SU-DHL-6 (cell line): ENCODE measurements around the gene PLEKHA8.
A peak's percentile ranks its signal among the peaks of the same experiment; 100 is the strongest.

ENCODE experiments used
- H2AFZ ChIP-seq: fragments of 200-600 bp; sonication (generic); 2 replicates; pipeline ENCODE4 v1.6.1; 2014; ENCODE audit warnings: low read depth, mild to moderate bottlenecking, moderate library complexity, mixed read lengths, antibody characterized with exemption, low read length; ENCODE audit not compliant: severe bottlenecking
- H3F3A ChIP-seq: fragments of 200-600 bp; shearing (Covaris generic); 2 replicates; pipeline ENCODE4 v1.6.0; 2016; ENCODE audit warnings: antibody characterized with exemption, mild to moderate bottlenecking; ENCODE audit not compliant: insufficient read depth
- H3K27ac ChIP-seq: fragments of 200-600 bp; sonication (generic); 2 replicates; pipeline ENCODE4 v1.5.1; 2016; ENCODE audit warnings: low read depth, mild to moderate bottlenecking, low read length, moderate library complexity, mixed read lengths
- H3K27me3 ChIP-seq: fragments of 200-600 bp; sonication (generic), shearing (Covaris generic); 2 replicates; pipeline ENCODE4 v1.6.0; 2014; ENCODE audit warnings: mild to moderate bottlenecking, low read length
- H3K36me3 ChIP-seq: fragments of 200-600 bp; sonication (generic); 2 replicates; pipeline ENCODE4 v1.6.1; 2014; ENCODE audit warnings: mild to moderate bottlenecking, low read length, mixed read lengths
- H3K4me2 ChIP-seq: fragments of 300-600, 200-600 bp; shearing (Covaris generic), sonication (generic); 2 replicates; pipeline ENCODE4 v1.6.0; 2014; ENCODE audit warnings: low read length, low read depth, mild to moderate bottlenecking; ENCODE audit not compliant: poor library complexity, severe bottlenecking
- H3K4me3 ChIP-seq: fragments of 200-600 bp; sonication (generic); 2 replicates; pipeline ENCODE4 v1.5.1; 2014; ENCODE audit warnings: antibody characterized with exemption, low read length, mild to moderate bottlenecking, mixed read lengths; ENCODE audit not compliant: insufficient read depth, poor library complexity, severe bottlenecking
- H3K79me2 ChIP-seq: fragments of 200-600 bp; sonication (generic); 2 replicates; pipeline ENCODE4 v1.6.1; 2014; ENCODE audit warnings: mild to moderate bottlenecking, low read length, moderate library complexity; ENCODE audit not compliant: insufficient read depth
- H3K9ac ChIP-seq: fragments of 200-600 bp; sonication (generic); 2 replicates; pipeline ENCODE4 v1.7.0; 2014; ENCODE audit warnings: mild to moderate bottlenecking, low read length
- H3K9me2 ChIP-seq: fragments of 200-600 bp; sonication (generic); replicated peaks from 2 replicates; pipeline ENCODE4 v1.6.1; 2014; ENCODE audit warnings: low read length; ENCODE audit not compliant: insufficient read depth
- H3K9me3 ChIP-seq: fragments of 200-600 bp; sonication (generic); 2 replicates; pipeline ENCODE4 v1.6.1; 2014; ENCODE audit warnings: low read length, mixed read lengths; ENCODE audit not compliant: insufficient read depth
- H4K20me1 ChIP-seq: fragments of 200-600 bp; sonication (generic); 2 replicates; pipeline ENCODE4 v1.6.1; 2014; ENCODE audit warnings: low read depth, mild to moderate bottlenecking, antibody characterized with exemption, low read length, moderate library complexity, mixed read lengths
- CTCF ChIP-seq: fragments of 200-600 bp; sonication (generic); IDR thresholded peaks from one replicate; pipeline ENCODE4 v1.5.1; 2017; ENCODE audit warnings: antibody characterized with exemption, mild to moderate bottlenecking, low read length, moderate library complexity; ENCODE audit not compliant: insufficient read depth, poor library complexity, severe bottlenecking
- EZH2phosphoT487 ChIP-seq: fragments of 200-600 bp; sonication (generic), shearing (Covaris generic); conservative IDR thresholded peaks from 2 replicates; pipeline ENCODE4 v1.6.1; 2018; ENCODE audit warnings: mild to moderate bottlenecking, antibody characterized with exemption, low read length, moderate library complexity, mixed read lengths

The PLEKHA8 gene

GRCh38 chr7:30117896-30118295 is 89.7 kb downstream of the PLEKHA8 start:
- H3K9me3 ChIP-seq = peaks cover 14% of the 10 kb centered on the region; the same call in 1 of the 2 replicates
- H3F3A ChIP-seq = peaks cover 19% of the 10 kb centered on the region
- H3K9me2 ChIP-seq = no peaks in the 10 kb centered on the region
- no peak overlapping the region for H3K4me3 ChIP-seq
- H3K36me3 ChIP-seq = 0 out of 2 replicates have a peak, but pooled peaks cover 6% of the 10 kb centered on the region
- H3K4me2 ChIP-seq = no peak overlapping the region
- H3K27me3 ChIP-seq = no peaks in the 10 kb centered on the region
- H3K27ac ChIP-seq = no peak overlapping the region
- no peak for TF ChIP-seq EZH2phosphoT487
- H2AFZ ChIP-seq = no peak overlapping the region
- H3K79me2 ChIP-seq = no peaks in the 10 kb centered on the region
- no peak overlapping the region for H3K9ac ChIP-seq
- no peaks in the 10 kb centered on the region for H4K20me1 ChIP-seq

DNA sequence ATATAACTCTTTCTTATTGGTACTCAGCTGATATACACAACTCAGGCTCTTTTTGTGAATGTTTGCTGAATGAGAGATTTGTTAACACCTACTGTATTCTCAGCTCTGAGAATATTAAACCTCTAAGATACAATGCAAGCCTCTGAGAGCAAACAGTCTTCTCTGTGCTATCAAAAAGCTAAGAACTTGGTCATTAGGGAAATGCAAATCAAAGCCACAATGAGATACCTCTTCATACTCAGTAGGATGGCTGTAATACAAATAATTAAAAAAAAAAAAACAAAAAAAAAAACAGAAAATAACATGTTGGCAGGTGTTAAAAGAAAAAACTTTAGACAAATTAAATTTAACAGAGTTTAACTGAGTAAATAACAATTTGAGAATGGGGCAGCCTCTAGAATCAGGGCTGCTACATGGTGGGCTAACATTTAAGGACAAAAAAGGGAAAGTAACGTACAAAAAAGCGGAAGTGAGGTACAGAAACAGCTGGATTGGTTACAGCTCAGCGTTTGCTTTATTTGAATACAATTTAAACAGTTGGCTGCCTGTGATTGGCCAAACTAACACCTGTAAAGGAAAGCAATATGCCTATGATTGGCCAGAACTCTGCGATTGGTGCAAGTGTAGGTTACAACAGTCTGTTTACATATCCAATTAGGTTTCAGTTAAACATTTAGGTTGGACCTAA is 91.8 kb downstream of the PLEKHA8 start:
- Histone ChIP-seq H3K27me3 (no peaks in the 10 kb centered on the region), H3K79me2 (no peaks in the 10 kb centered on the region), H3K4me2 (no peak overlapping the region), H3K9me2 (no peaks in the 10 kb centered on the region), H3K9ac (no peak overlapping the region), H3K27ac (no peak overlapping the region), H3F3A (peaks cover 13% of the 10 kb centered on the region), H4K20me1 (no peaks in the 10 kb centered on the region), H2AFZ (no peak overlapping the region), H3K36me3 (no peaks in the 10 kb centered on the region), H3K4me3 (no peak overlapping the region), H3K9me3 (peaks cover 6% of the 10 kb centered on the region; the same call in 1 of the 2 replicates)
- no peak for TF ChIP-seq EZH2phosphoT487
- TF ChIP-seq CTCF = no peak

GRCh38 chr7:30133736-30134610 is 105.8 kb downstream of the PLEKHA8 start:
- Histone ChIP-seq H3K9me3 (no peaks in the 10 kb centered on the region), H3K9me2 (no peaks in the 10 kb centered on the region), H4K20me1 (no peaks in the 10 kb centered on the region), H2AFZ (peak overlapping the region; percentile 87), H3K27me3 (no peaks in the 10 kb centered on the region), H3K4me3 (peak overlapping the region; percentile 89), H3K79me2 (no peaks in the 10 kb centered on the region), H3K9ac (peak overlapping the region; percentile 37; the same call in 1 of the 2 replicates), H3K36me3 (no peaks in the 10 kb centered on the region), H3K27ac (no peak overlapping the region), H3F3A (0 out of 2 replicates have a peak, but pooled peaks cover 6% of the 10 kb centered on the region), H3K4me2 (peak overlapping the region; percentile 87)
- TF ChIP-seq CTCF (no peak), EZH2phosphoT487 (no peak)
